CD4-positive, alpha-beta T cell treated with Interleukin-17A for 1 hour (primary cell): Measurements from ENCODE around the gene POLR3E.
A peak's percentile ranks its signal among the peaks of the same experiment; 100 is the strongest.
"Not testable (repeated sequence)": the region's sequence is repeated elsewhere in the genome, so short reads cannot be mapped to it uniquely, and the experiment has no call there.

ENCODE experiments used
- DNase-seq: peaks from one replicate; pipeline ENCODE4 v3.0.0-alpha.2; 2020

The POLR3E gene

DNA sequence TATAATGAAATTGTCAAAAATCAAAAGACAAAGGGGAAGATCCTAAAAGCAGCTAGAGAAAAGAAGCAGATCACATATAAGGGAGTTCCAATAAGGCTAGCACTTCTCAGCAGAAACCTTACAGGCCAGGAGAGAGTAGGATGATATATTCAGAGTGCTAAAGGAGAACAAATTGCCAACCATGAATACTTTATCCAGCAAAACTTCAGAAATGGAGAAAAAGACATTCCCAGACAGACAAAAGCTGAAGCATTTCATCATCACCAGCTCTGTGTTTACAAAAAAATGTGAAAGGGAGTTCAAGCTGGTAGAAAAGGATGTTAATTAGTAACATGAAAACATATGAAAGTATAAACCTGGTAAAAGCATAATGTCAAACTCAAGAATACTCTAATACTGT, 39.8 kb downstream of the POLR3E start:
- DNase-seq, result no peak

GRCh38 chr16:22337849-22338635, 40.8 kb downstream of the POLR3E start:
- DNase-seq, result no peak

GRCh38 chr16:22340945-22341344, 43.7 kb downstream of the POLR3E start:
- DNase-seq, result no peak

DNA sequence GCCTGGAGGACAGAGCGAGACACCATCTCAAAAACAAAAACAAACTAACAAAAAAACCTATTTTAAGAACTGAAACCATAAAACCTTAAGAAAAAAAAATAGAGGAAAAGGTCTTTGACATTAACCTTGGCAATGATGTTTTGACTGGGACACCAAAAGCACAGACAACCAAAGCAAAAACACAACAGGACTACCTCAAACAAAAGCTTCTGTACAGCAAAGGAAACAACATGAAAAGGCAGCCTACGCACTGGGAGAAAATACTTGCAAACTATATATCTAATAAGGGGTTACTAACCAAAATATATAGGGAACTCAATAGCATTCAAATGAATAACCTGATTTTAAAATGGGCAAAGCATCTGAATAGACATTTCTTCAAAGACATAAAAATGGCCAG, 44.9 kb downstream of the POLR3E start:
- DNase-seq, result no peak

GRCh38 chr16:22346483-22346882, 49.3 kb downstream of the POLR3E start:
- DNase-seq, result no peak

GRCh38 chr16:22347100-22347820, 50.1 kb downstream of the POLR3E start:
- DNase-seq, result no peak

DNA sequence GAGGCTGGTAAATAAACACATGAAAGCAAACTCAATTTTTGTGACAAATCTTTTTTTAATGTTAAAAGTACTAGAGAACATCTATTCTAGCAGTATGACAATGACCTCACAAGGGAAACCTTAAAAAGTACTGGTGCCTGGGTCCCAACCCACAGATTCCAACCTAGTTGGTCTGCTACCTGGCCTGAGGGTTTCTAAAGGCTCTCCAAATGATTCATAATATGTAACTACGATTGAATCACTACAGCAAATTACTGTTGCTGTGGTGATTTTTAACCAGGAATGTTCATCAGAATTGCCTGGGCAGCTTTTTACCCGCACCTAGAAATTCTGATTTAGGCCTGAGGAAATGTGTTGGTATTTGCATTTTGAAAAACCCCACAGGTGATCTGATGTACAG, 51.1 kb downstream of the POLR3E start:
- no peak for DNase-seq

GRCh38 chr16:22351017-22351416, 53.8 kb downstream of the POLR3E start:
- DNase-seq, result not testable (repeated sequence)

DNA sequence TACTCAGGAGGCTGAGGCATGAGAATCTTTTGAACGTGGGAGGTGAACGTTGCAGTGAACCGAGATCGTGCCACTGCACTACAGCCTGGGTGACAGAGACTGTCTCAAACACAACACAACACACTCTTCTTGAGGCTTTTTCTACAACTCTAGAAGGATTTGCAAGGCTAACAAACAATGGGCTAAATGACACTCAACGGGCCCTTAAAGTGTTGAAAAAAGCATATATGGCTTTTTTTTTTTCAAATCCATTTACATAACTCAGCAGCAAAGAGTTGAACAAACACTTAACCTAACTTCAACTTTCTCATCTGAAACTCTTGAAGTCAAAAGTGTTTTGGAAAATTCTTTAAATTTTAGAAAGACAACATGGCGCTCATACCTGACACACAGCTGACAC, 54.9 kb downstream of the POLR3E start:
- no peak for DNase-seq

DNA sequence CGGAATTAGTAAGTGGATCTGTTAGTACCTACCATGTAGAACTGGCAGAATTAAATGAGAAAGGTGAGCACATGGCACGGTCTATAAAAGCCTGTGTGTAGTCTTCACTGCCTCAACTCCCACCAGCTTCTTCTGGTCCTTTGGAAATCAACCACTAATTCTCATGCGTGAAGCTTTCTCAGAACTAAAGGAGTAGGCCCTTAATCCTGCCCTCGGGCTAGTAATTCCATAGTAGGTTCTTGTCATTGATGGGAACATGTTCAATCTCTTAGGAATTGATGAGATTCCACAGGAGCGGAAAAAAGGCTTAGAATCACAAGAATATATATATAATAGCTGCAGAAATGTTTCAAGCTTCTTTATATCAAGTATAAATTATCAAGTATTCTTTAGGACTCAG, 55.5 kb downstream of the POLR3E start:
- no peak for DNase-seq

DNA sequence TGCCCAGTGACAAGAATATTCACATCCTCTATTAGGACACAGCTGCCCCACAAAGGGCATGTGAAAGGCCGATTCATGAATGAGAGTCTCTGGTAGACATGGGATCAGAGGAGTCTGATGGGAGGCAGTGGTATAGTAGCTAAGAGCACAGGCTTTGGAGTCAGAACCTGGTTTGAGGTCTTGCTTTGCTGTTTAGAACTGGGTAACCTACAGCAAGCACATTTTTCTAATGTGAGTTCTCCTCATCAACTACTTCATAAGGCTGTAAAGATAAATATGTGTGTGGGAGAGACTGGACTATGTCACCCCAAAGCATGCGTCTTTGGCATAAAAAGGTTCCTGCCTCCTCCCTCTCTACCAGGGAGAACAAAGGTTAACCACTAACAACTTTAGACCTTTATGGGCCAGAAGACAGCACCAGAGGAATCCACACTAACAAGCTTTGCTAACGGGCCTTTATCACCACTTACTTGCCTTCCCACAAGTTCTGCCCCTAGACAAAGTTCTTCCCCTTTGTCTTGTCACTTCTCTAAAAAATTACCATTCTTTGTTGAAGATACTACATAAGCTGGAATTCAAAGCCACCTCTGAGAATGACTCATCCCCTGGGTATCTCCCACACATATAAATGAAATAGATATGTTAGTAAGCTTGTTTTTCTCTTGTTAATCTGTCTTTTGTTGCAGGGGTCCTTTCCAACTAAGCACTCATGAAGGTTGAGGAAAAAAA, 56.1 kb downstream of the POLR3E start:
- peak; percentile 45 for DNase-seq

DNA sequence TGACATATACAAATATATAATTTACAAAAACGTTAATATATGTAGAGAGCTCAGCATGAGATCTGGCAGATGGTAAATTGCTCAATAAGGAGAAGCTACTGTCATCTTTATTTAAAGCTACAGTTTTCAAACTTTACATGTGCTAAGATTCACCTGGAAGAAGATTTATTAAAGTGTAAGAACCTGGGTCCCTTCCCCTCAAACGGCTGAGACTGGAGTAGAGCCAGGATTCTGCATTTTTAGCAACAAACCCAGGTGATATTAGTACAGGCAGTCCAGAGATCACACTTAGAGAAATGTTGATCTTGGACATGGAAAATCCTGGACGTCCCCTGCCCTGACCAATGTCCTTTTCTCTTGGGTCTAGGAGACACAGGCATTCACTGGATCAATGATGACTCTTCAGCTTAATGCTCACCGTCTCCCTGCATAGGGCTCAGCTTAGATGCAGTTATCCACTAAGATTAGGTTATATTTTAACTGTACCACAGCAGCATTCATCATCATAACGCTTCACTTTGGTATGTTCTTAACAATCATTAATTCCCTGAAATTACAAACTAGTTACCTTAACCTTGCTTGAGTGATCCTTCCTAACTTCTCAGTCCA, 56.8 kb downstream of the POLR3E start:
- DNase-seq, result no peak

- peak; percentile 46 for DNase-seq
Observed at GRCh38 chr16:22355487-22355908, 58.3 kb downstream of the POLR3E start.

DNA sequence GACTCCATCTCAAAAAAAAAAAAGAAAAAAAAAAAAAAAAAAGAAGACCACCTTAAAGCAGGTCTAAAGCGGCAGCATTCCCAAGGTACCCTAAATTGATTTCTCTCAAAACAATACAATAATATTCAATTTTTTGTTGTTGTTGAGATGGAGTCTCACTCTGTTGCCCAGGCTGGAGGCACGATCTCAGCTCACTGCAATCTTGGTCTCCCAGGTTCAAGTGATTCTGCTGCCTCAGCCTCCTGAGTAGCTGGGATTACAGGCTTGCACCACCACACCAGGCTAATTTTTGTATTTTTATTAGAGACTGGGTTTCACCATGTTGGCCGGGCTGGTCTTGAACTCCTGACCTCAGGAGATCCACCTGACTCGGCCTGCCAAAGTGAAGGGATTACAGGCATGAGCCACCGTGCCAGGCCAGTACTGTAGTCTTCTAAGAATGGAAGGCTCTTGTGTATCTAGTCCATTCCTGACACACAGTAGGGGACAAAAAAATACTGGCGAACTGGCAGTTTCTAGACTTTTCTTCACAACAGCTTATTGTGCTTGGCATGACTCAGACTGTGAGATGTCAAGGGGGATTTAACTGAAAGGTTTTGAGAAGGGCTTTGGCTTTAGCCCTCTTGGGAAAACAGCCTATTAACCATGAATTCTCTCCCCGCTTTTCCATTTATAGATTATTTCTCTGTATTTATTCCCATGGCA, 59.9 kb downstream of the POLR3E start:
- no peak for DNase-seq

DNA sequence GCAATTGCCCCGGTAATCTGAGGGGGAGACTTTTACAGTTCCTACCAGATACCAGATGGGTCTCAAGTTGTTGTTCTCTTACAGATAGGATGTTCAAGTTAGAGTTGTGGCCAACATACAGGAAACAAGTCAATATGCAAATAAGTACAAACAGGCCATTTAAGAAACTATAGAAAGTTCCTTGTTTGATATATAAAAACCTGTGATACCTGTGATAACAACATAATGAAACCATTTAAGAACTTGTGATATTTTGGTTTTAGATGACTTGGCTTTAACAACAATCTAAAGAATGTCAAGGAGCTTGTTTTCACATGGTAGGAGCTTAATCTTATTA, 60.4 kb downstream of the POLR3E start:
- peak; percentile 59 for DNase-seq

DNA sequence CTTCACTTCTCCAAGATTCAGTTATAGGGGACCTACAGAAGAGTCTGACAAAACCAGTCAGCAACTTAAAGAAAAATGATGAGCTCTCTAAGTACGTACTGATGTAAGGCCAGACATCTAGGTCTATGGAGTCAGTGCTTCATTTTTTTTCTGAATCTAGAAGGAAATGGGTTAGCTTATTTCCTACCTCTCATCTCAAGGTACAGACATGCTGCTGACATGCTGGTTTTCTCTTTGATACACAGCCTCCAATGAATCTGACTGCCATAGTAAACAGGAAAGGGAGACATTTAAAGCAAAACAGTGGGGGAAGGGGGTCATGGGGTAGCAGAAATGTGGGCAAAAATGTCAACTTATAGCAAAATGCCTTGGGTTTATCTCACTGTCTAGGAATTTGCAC, 60.8 kb downstream of the POLR3E start:
- DNase-seq, result peak; percentile 68

DNA sequence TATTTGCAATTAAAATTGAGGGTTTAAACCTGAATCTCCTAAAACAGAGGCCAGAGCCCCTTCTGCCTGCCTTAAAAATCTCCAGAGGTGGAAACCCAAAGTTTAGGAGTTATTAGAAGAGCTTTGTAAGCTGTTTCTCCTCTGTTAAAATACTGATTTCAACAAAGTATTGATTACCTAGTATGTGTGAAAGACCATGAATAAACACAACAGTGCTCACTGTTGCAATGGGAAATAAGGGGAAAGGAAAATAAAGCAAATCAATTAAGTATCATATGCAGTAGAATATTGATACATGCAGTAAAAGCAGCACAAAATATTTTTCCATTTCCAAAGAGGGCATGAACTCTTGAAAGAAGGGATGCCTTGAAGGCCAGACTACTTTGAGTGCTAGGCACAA, 62.5 kb downstream of the POLR3E start:
- DNase-seq, result no peak

- no peak for DNase-seq
Observed at GRCh38 chr16:22360963-22361659, 63.9 kb downstream of the POLR3E start.

DNA sequence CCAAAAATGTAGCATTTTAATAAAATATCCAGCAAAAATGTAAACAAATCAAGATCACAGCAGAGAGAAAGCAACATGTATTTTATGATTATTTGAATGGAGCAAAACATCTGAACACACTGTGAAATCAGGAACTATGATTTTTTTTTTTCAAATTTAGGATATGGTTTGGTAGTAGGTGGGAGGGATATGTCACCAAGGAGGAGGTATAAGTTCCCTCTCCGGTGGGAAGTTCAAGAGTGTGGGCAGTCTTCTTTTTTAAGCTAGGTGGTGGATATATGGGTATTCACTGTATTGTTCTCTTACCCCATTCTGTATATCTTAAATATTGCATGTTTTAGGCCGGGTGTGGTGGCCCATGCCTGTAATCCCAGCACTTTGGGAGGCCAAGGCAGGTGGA, 67.0 kb downstream of the POLR3E start:
- no peak for DNase-seq

- DNase-seq, result no peak
Observed at GRCh38 chr16:22366371-22366770, 69.2 kb downstream of the POLR3E start.

GRCh38 chr16:22366889-22367288, 69.7 kb downstream of the POLR3E start:
- no peak for DNase-seq

GRCh38 chr16:22368200-22368826, 71.1 kb downstream of the POLR3E start:
- DNase-seq, result not testable (repeated sequence)
